HG02798 (cell line): ENCODE measurements around the gene TRAF1.

ENCODE experiments used
- ATAC-seq: cut with Tn5 transposase; IDR thresholded peaks from one replicate; pipeline ENCODE4 v1.9.1; 2021; ENCODE audit warnings: mild to moderate bottlenecking; ENCODE audit not compliant: unreplicated experiment, poor library complexity

Gene TRAF1

DNA sequence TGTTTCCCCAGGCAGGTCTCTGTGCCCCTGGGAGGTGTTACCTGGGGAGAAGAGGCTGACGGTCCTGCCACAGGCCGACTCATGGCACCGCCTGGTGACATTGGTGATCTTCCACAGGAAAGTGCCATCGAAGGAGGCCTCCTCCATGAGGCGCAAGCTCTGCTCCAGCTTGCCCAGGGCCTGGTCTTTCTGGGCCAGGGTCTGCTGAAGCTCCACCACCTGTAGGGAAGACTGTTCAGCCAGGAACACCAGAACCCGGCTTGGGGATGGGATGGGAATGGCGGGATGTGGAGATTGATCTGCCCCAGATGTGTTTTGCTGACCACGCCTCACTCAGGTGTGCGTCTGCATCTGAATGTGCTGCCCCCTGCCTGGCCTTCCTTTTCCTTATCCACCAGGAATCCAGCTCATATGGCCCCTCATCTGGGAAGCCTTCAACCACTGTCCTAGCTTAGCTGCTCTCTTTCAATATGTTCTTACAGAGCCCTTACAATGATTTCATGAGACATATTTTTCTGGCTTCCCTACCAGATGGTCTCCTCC, 15.2 kb downstream of the TRAF1 start:
- no peak for ATAC-seq

DNA sequence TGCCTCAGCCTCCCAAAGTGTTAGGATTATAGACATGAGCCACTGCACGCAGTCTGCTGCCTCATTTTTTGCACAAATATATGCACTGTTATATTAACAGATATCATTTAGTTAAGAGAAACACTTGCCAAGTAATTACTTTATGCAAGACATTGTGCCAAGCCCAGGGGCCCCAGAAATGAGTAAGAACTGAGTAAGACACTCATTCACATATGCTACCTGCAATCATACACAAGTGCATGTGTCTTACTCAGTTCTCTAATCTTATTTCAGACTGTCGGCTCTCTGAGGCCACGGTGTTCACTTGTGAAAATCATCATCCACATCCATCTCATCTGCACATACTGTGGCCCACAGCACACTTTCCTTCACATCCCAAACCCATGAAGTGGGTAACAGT, 16.0 kb downstream of the TRAF1 start:
- no peak for ATAC-seq

DNA sequence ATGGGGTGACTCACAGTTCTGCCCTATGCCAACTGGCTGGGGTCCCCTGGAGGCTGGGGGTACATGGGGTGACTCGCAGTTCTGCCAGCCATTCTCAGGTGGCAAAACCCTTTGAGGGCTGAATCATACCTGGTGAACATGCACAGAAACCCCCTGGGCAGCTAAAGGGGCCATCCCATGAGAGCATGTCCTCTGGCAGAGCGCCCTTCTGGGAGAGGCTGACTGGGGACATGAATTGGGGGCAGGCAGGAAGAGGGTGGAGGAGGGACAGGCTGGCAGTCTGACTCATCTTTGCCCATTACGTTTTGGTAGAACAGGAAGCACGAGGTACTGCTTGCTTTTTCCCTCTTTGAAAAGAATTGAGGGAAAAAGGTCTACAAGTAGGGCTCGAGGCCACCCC, 16.7 kb downstream of the TRAF1 start:
- ATAC-seq: no peak

DNA sequence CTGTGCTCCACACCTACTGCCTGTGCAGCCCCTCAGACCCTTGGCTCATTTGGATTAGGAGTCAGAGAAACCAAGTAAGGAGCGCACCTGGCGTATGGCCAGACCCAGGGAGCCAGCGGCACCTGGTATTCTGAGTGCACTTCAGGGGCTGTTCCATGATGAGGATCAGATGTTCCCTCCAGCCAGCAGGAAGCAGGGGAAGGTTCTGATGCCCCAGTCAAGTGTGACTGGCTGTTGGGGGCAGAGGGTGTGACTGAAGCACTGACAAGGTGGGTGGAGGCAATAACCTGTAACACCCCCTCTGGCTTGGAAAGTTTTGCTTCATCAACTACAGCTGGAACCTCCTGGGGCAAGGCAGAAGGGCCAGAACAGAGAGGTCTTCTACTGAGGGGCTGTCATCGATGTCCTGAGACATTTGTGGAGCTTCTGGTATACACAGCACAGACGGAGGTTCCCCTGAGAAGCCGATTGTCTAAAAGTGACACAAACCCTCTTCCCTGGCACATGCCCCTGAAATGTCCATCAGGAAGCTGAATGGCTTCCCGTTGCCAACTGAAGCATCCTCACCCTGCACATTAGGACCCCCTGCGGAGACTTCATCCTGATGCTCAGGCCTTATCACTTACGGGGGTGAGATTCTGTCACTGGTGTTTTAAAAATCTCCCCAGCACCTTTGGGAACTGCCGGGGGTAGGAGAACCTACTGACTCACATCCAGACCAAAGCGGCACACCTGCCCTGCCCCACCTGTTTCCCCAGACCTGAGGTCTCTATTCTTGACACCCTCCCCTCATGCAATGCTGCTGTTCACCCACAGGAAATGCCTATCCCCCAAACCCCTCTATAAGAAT, 21.1 kb downstream of the TRAF1 start:
- ATAC-seq: no peak

DNA sequence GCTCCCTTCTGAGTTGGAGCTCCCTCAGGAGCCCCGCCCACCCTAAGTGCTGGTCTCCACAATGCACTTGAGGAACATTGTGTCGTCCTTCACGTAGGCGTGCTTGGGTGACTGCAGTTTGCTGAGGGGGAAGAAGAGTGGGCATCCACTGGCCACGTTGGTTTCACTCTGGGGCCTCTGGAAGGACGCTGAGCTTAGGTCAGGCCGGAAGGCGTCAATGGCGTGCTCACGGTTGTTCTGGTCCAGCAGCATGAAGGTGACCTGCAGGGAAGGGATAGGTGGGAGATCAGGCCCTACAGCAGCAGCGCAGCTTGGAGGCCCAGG, 21.7 kb downstream of the TRAF1 start:
- ATAC-seq: no peak

DNA sequence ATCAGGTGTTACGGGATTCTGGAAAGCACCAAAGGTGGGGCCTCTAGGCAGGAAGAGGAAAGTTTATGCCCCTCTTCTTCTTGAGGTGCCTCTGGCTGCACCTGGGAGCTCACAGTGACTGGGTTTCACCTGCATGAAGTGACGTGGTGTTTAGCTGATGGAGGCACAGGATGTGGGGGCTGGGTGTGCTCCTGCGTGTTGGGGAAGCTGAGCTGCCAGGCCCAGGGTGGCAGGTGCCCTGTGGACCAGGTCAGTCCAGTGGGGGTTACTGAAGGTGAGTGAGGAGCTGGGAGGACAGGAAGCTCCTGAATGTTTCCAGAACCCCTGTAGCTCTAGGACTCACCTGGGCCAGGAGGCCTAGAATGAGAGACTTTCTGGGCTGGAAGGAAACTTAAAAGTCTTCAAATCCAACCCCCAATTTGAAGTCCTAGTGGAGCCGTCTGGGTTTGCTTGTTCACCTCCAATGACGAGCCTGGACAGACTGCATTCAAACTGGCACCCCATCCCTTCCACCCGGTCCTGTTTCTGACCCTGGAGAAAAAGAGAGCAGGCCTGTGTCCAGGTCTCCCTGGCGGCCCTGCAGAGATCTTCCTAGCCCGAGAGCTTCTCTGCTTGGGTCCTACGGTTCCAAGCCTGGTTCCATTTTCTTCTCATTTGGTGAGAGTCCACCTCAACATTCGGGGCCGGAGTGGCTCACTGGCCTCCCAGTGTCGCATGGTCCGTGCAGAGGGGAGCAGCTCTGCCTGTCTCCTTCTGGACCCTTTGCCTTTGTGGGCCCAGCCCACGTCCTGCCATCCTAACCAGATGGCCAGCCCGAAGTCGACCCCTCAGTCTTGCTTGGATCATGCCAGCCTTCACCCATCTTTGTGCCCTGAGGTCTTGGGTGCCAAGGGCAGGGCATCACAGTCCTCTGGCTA, 22.3 kb downstream of the TRAF1 start:
- no peak for ATAC-seq

DNA sequence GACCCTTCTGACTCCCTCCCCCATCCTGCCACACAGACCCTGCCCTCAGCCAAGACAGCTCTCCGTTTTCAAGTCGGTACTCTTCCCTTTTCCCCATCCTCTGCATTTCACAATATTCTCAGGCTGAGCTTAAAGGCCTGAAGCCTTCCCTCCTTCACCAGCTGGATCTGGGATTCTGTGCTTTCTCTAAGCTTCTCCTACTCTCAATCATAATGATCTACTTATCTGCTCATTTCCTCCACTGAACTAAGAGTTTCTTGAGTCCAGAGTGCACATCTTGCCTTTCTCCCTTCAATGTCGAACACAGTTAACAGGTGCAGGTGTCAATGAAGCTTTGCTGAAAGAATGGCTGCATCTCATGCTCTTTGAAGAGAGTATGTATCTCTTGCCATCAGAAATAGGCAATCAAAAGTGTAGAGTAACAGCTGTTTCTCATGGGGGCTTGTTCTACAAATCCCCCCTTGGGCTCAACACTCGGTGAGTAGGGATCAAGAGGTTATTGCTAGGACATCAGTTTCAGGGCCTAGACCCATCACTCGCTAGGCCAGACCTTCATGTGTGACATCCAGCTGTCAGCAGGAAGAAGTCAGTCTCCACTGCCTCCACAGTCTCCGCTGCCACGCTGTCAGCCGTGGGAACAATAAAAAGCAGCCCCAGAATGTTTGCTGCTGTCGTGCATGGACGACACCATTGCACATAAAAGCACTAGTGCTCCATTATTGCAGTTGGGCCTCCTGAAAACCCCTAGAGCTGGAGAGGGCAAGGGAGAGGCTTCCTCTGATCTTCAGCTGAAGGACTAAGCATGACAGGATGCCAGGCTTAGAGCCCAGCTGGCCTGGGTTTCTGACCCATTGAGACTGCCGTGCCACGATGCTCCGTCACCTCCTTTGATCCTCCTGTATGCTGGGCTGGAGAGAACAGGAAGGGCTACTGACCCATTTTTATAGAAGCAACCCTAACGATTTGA, 23.7 kb downstream of the TRAF1 start:
- ATAC-seq: no peak

DNA sequence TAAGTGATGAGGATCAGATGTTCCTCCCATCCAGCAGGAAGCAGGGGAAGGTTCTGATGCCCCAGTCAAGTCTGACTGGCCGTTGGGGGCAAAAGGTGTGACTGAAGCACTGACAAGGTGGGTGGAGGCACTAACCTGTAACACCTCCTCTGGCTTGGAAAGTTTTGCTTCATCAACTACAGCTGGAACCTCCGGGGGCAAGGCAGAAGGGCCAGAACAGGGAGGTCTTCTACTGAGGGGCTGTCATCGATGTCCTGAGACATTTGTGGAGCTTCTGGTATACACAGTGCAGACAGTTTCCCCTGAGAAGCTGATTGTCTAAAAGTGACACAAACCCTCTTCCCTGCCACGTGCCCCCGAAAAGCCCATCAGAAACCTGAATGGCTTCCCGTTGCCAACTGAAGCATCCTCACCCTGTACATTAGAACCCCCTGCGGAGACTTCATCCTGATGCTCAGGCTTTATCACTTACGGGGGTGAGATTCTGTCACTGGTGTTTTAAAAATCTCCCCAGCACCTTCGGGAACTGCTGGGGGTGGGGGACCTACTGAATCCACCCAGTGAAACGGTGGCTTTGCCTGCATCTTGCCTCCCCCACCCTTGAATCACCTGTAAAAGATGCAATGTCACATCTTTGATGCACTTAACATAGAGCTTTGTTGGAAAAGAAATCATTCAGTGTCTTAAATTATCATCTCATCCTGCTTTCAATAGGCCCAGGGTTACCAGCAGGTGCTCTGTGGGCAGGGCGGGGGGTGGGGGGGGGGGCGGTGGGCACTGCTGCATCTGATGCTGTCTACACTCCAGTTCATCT, 24.6 kb downstream of the TRAF1 start:
- ATAC-seq: no peak

DNA sequence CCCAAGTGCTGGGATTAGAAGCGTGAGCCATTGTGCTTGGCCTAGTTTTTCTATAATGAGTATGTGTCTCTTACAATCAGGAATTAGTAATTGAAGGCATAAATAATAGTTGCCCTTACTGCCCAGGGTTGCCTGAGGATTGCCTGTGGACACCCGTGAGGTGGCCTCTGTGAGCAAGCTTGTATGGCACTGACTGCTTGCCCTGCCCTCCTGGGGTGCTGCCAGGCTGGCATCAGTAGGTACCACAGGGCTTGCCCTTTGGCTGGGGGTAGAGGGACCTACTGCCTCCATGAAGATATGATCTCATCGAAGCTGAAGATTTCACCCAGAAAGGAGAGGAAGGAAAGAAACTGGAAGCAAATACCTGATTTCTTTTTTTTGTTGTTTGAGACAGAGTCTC, 25.8 kb downstream of the TRAF1 start:
- ATAC-seq: no peak

DNA sequence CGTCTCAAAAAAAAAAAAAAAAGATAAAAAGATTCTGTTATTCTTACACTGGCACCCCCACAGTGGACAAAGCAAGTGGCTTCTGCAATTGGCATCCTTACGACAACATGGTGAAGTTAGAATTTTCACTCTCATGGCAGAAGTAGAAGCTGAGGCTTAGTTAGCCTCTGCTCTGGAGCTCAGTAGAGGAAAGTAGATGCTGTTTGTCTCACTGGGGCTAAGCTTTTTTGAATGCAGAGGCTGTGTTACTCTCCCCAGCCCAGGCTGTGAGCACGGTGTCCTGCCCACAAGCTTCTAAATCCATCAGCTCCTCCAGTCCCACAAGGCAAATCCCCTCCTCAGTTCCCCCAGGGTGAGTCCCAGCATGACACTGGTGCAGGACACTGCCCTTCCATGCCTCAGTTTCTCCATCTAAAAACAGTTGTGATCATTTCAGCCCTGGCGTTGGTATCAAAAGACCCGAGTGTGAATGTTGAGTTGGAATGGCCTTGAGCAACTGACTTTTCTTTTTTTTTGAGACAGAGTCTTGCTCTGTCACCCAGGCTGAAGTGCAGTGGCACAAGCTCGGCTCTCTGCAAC, 27.0 kb downstream of the TRAF1 start:
- no peak for ATAC-seq

DNA sequence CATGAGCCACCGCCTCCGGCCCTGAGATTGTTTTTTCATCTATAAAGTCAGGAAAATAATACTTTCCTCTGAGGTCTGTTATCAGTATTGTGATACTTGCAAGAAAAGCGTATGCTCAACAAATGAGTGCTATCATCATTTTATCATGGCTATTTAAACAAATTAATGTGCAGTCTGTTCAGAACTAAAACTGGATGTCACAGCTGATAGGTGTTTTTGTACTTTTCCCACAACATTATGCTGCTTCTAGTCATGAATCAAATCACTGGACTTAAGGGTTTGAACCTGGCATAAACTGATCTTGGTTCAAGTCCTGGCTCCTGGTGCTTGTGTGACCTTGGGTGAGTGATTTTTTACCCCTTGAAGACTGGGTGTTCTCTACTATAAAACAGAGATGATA, 28.2 kb downstream of the TRAF1 start:
- ATAC-seq: no peak

DNA sequence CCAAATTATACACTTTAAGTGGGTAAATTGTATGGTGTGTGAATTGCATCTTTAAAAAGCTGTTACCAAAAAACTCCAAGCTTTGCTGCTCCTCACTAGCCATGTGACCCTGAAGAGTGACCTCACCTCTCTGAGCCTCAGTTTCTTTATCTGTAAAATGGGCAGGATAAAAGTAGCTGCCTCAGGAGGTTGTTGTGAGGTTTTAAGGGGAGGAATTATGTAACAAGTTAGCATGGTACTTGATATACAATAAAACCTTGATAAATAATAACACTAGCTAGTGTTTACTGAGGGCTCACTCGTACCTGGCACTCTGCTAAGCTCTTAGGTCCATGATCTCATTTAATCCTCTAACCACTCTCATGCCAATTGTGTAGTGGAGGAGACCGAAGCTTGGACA, 30.6 kb downstream of the TRAF1 start:
- ATAC-seq: no peak

DNA sequence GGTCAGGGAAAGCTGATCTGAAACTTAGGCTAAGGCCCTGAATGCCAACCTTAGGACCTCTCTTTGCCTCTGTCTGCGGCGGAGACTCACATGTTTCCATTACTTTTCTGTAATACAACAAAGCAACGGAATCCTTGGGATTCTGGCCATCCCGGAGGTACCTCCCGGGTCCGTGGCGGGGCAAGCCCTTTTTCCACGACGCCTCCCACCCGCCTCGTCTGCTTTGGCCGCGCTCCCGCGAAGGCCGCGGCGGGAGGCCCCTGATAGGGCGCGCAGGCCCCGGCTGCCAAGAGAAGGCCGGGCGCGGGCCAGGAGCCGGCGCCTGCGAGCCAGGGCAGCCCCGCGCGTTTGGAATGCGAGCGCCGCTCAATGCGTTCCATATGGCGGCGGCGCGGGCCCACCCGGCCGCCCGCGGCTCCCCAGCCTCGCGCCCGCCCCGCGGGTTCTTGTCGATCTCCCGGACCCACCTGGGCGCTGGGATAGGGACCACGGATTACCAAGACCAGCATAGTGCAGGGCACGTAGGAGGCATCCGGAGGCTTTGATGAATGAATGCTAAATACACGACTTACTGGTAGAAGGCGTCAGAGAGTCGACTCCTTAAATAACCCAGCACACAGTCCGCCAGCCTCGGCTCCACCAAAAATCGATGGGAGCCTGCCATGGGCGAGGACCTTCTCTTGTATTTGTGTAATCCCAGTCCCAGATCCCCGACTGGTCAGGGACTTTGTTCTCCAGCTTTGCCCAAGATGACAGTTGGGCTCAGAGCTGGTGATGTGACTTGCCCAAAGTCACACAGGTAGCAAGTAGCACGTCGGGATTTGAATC, 32.1 kb downstream of the TRAF1 start:
- ATAC-seq: no peak

DNA sequence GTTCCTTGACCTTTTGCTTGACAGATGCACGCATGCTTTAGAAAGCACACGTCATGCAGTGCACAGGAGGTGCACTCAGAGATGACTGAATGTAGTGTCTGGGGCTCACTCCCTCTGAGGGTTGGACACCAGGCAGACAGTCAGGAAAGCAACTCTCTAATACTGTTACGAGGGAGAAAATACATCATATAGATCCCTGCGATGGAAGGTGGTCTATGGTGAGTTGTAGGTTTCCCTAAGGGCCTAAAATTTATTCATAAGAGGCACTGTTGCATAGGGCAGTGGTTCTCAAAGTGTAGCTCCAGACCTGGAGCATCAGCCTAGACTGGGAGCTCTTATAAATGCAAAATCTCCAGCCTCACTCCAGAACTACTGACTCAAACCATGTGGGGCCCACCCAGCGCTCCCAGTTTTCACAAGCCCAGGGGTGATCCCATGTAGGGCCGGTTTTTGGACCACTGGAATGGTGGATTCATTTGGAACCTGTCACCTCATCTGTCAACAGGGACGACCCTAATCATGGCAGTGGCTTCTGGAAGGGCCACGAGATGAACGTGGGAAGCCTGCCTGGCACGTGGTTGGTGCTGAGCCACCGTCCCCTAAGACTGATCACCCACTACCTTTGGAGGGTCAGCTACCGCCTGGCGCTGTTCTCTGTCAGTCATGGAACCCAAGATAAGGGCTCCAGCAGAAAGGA, 32.8 kb downstream of the TRAF1 start:
- ATAC-seq: no peak

DNA sequence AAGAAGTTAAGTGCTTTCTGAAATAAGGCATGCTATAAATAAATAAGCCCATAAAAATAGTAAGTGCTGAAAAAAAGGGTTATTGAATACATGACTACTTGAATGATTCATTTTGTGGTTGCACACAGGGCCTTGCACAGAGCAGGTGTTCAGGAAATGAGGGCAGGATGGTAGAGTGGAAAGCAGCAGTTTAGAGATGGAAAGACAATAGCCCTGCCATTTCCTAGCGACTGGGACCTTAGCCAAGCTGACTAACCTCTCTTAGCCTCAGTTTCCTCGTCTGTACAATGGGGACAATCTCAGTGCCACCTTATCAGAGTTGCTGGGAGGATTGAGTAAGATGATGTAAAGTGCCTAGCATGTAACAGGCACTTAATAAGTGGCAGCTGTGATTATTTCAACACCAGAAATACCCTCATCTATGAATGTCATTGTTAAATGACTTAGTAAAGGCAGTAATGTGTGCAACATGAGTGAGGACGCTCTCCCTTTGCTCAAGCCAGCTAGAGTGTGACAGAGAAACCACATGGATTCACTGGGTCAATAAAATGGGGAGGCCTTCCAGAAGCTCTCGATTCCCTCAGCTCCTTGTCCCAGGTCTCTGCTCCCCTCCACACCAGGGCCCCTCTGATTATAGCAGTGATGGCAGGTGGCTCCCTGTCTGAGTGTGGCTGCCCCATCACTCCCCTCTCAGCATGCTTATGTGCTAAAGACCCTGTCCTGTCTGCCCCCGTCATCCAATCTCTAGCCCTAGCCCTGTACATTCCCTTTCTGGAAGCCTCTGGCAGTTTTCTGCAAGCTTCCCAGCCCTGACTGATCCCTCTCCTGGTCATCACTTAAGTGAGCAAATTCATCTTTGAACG, 33.6 kb downstream of the TRAF1 start:
- peak; percentile 69 for ATAC-seq

DNA sequence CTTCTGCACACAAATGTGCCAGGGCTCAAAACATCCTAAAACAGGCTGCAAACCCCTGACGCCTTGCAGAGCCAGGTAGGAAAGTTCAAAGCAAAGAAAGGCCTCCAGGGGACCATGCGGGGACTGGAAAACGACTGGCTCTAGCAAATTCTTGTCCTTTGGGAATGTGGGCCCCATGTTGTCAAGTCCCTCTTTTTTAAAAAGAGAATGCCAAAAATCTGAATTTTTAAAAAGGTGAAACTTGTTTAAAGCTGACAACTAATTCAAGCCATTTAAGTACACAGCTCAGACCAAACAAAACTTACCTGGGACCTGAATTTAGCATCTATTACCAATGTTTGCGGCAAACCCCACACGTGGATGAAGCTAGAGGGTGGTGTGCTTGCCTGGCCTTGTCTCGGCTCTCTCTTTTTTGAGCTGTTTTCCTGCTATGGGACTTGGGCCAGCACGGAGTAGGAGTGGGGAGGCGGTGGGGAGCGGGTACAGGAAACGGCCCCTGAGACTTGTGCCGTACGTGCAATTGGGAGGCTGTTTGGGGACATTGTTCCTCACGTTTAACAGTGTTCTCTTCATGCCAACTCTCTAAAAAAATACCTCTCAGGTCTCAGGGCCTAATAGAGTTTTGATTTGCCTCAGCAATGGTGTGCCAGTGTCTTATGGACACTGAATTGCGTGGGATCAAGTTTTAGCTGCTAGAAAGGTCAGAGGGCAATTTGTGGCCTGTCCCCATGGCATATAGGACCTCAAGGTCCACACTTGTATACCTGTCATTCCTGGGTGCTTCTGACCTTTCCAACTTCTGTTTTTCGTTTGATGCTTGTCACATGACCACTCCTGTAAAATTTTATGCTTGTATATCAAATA, 34.5 kb downstream of the TRAF1 start:
- peak; percentile 28 for ATAC-seq
